A549 (cell line): Measurements from ENCODE around the gene CCNQ.

Experiments used
- EP300 ChIP-seq, 2 experiments: fragments of >200 bp; sonication (Bioruptor Twin); formaldehyde crosslinking; IDR thresholded peaks; 2 replicates in 1 of 2; 3 replicates in 1 of 2; pipeline ENCODE4 v1.6.1; 2016 to 2017
- MAX ChIP-seq: IDR thresholded peaks from 2 replicates; pipeline ENCODE4 v1.6.1; 2012
- RAD21 ChIP-seq, 2 experiments: fragments of >200 bp in 1 of 2; sonication (Bioruptor Twin) in 1 of 2; formaldehyde crosslinking in 1 of 2; IDR thresholded peaks in 1 of 2; conservative IDR thresholded peaks in 1 of 2; 2 replicates in 1 of 2; 3 replicates in 1 of 2; pipeline ENCODE4 v1.6.1; 2012 to 2018; ENCODE audit warnings: inconsistent platforms in 1 of 2
- RCOR1 ChIP-seq: fragments of 150-350 bp; IDR thresholded peaks from 2 replicates; pipeline ENCODE4 v1.6.1; 2014; ENCODE audit warnings: antibody characterized with exemption, low read length, low read depth
- REST ChIP-seq: fragments of 200-600 bp; sonication (generic); IDR thresholded peaks from 2 replicates; pipeline ENCODE4 v1.6.1; 2016; ENCODE audit warnings: antibody characterized with exemption, mild to moderate bottlenecking, moderate library complexity
- TF ChIP-seq, protein P1 (sequence below): IDR thresholded peaks from 2 replicates; pipeline ENCODE4 v1.6.1; 2012

GRCh38 chrX:153627675-153628111, 28.8 kb upstream of the CCNQ start:
- TF ChIP-seq EP300 (IDR thresholded peaks at IDR 0.05), result no peak
- TF ChIP-seq REST, result no peak
- TF ChIP-seq, protein P1, sequence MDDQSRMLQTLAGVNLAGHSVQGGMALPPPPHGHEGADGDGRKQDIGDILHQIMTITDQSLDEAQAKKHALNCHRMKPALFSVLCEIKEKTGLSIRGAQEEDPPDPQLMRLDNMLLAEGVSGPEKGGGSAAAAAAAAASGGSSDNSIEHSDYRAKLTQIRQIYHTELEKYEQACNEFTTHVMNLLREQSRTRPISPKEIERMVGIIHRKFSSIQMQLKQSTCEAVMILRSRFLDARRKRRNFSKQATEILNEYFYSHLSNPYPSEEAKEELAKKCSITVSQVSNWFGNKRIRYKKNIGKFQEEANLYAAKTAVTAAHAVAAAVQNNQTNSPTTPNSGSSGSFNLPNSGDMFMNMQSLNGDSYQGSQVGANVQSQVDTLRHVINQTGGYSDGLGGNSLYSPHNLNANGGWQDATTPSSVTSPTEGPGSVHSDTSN, result no peak
- TF ChIP-seq MAX, result no peak
- no peak for TF ChIP-seq RCOR1
- TF ChIP-seq RAD21 (conservative IDR thresholded peaks at IDR 0.05 in 1 of 2, IDR thresholded peaks at IDR 0.05 in 1 of 2), result no peak
